Subcutaneous adipose tissue (tissue), 4 donors: Measurements from ENCODE around the gene SH3RF2. TPM values are rescaled to one million over a fixed set of nuclear protein-coding genes. Genes with fewer than 3 reads are reported as not detected.

ENCODE experiments used
- total RNA-seq, 4 donors: library from RNA; depleted of rRNA; stranded (reverse); fragments of >200 nt; gene quantifications; one replicate each; pipeline ENCODE4 v1.1.0, GENCODE V29; 2016
- TF ChIP-seq, protein P1 (sequence below): fragments of 450-650 bp; IDR thresholded peaks from one replicate; pipeline ENCODE4 v1.5.1; 2016; ENCODE audit warnings: low read depth, mild to moderate bottlenecking, control low read depth, antibody characterized with exemption, moderate library complexity

Gene SH3RF2
- total RNA-seq, 4 donors from 2014 or later: 0.33 to 5.3 (median 3.0) TPM

DNA sequence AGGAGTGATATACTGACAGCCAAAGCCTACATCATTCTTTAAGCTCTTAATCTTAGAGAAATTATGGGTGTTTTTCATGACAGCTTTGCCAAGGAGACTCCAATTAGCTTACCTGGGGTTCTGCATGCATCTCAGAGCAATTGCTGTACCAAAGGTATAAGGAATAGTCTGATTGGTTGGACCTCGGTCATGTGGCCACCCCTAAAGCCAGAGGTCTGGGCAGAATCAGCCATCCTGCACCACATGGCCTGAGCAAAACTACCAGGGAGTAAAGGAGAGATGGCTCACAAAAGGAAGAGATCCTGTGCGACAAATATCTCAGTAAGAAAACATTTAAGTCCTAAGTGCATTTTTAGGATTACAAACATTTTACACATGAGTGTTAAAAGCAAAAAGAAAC is 25.6 kb downstream of the SH3RF2 start:
- TF ChIP-seq, protein P1, sequence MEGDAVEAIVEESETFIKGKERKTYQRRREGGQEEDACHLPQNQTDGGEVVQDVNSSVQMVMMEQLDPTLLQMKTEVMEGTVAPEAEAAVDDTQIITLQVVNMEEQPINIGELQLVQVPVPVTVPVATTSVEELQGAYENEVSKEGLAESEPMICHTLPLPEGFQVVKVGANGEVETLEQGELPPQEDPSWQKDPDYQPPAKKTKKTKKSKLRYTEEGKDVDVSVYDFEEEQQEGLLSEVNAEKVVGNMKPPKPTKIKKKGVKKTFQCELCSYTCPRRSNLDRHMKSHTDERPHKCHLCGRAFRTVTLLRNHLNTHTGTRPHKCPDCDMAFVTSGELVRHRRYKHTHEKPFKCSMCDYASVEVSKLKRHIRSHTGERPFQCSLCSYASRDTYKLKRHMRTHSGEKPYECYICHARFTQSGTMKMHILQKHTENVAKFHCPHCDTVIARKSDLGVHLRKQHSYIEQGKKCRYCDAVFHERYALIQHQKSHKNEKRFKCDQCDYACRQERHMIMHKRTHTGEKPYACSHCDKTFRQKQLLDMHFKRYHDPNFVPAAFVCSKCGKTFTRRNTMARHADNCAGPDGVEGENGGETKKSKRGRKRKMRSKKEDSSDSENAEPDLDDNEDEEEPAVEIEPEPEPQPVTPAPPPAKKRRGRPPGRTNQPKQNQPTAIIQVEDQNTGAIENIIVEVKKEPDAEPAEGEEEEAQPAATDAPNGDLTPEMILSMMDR: no peak

DNA sequence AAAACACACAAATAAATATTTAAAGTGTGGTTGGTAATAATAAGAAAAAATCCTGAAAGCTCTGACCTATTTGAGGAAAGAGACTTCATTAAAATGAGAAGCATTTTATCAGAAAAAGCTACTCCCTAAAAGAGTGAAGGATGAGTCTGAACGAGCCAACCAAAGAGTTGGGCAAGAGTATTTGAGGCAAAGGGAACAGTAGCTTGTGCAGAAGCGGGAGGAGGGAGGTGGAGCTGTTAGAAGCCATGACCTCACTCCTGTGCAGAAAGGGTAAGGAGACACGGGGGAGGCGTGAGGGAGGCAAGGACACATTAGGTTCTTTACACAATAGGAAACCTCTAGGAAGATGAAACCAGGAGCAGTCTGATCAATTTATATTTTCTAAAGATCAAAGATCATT is 29.4 kb downstream of the SH3RF2 start:
- TF ChIP-seq, protein P1: no peak

DNA sequence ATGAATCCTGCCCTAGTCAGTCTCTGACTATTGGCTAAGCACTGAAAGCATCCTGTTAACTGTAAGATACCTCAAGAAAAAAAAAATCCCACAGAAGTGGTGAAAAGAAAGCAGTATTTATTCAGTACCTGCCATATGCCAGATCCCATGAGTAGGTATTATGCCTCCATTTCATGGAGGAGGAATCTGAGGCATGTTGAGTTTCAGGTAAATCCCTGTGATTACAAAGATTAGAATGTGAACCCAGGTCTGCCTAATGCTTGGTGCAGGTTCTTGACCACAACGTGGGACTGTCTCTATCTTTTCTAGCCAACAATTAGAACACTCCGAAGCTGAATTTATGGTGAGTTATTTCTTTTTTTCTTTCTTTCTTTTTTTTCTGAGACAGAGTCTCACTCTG is 30.9 kb downstream of the SH3RF2 start:
- TF ChIP-seq, protein P1: no peak

DNA sequence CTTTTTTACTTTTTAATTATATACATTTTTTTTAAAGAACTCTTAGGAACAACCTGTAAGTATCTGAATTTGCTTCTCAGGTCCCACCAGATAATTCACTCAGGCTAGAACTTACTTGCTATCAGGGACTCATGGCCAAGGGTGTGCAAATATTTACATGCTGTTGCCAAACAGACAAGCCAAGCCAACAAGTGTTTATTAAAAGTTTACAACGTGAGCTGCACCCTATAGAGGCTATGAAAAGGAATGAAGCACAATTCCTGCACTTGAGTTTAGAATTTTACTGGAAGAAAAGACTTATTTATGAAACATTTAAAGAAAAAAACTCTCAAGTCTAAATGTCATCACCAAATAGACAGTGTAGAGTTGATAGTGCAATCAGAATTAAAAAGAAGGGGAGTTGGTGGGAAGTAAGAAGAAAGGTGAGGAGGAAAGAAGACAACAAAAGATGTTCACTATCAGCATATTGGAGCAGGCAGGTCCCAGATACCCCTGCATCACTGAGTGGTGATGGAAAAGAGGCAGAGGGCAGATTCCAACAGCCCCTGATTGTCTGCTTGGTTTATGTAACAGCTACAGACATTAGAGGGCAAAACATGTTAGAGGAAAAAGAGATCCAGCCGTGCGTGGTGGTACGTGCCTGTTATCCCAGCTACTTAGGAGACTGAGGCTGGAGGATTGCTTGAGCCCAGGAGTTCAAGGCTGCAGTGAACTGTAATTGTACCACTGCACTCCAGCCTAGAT is 32.8 kb downstream of the SH3RF2 start:
- TF ChIP-seq, protein P1: no peak

DNA sequence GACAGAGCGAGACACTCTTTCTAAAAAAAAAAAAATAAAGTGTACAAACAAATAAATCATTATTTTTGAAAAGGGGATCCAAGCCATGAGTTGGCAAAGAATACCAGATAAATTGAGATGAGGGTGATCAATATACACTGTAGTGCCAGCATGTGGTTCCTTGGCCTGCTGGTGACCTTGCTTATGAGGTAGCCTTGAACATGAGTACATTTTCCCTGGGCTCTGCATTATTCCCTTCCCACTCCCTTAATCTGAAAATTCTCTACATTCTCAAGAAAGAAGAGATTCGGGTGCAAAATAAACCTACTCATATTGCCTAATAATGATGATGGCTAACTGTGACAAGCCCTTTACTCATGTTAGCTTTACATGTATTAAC is 33.3 kb downstream of the SH3RF2 start:
- TF ChIP-seq, protein P1: no peak

DNA sequence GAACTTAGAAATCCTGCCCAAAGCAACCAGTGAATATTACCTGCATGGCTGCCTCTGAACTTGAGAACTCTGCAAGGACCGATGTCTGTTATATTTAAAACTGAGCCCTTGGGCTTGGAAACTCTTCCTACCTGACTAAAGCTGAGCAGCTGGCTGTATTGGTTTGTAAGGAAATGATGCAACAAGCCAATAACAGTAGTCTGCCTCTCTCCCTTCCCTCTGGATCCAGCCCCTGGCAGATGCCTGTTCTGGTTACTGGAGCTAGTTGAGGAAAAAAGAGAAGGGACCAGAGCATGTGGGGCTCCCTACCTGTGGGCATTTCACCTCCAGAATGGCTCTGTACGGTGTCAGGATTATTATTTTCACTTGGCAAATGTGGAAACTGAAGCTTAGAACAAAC is 34.7 kb downstream of the SH3RF2 start:
- TF ChIP-seq, protein P1: no peak

DNA sequence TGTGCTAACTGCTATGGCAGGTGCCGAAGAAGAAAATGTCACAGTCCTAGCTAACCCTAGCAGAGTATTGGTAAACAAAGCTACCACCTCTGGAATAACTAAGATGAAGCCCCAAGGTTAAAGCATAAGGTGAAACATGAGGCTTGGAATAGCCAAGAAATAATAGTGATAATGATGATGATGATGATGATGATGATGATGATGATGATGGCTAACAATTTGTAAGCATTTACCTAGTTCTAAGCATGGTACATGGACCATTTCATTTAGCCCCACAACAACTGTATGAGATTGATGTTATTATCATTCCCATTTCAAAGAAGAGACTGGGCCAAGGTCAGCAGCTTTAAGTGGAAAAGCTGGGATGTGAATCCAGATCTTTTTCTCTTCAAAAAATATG is 35.3 kb downstream of the SH3RF2 start:
- TF ChIP-seq, protein P1: no peak
